PC-9 (cell line): ENCODE data around the gene FES. TPM values are rescaled to one million over a fixed set of nuclear protein-coding genes. Genes with fewer than 3 reads are reported as not detected.

ENCODE experiments used
- BruUV-seq: library from RNA; stranded (reverse); fragments of 400-500 nt; replicated peaks from 2 replicates; lab custom pipeline; 2021; lab: Mats Ljungman, UMichigan
- CTCF ChIA-PET: fragments of 300-600 bp; sonication (Branson Sonifier 250); formaldehyde crosslinking; loops from one replicate; lab custom pipeline; 2022; ENCODE audit warnings: antibody characterized with exemption; lab: Charles Lee
- POLR2A ChIA-PET: fragments of 300-600 bp; sonication (Branson Sonifier 250); formaldehyde crosslinking; loops from one replicate; lab custom pipeline; 2022; ENCODE audit warnings: antibody characterized with exemption; ENCODE audit not compliant: unreplicated experiment; lab: Charles Lee
- DNase-seq, 2 experiments: peaks; one replicate each; pipeline versions ENCODE4 v3.0.0 to v3.0.0-alpha.2; 2015 to 2022; ENCODE audit warnings: mixed read lengths in 1 of 2
- H2AFZ ChIP-seq: fragments of 200-600 bp; sonication (generic); 2 replicates; pipeline ENCODE4 v1.8.1; 2017; ENCODE audit warnings: antibody characterized with exemption
- H3F3A ChIP-seq: fragments of 200-600 bp; sonication (generic); 2 replicates; pipeline ENCODE4 v1.8.1; 2017; ENCODE audit warnings: antibody characterized with exemption, mild to moderate bottlenecking, low read depth; ENCODE audit not compliant: insufficient read depth
- H3K27ac ChIP-seq: fragments of 200-600 bp; sonication (generic); 2 replicates; pipeline ENCODE4 v1.6.1; 2016; ENCODE audit warnings: mixed run types
- H3K27me3 ChIP-seq: fragments of 200-600 bp; sonication (generic); 2 replicates; pipeline ENCODE4 v1.6.1; 2016; ENCODE audit warnings: low read depth, mixed run types; ENCODE audit not compliant: insufficient read depth
- H3K36me3 ChIP-seq: fragments of 200-600 bp; sonication (generic); 2 replicates; pipeline ENCODE4 v1.6.1; 2016; ENCODE audit warnings: low read depth, mixed run types
- H3K4me1 ChIP-seq: fragments of 200-600 bp; sonication (generic); replicated peaks from 2 replicates; pipeline ENCODE4 v1.6.1; 2016; ENCODE audit warnings: mixed run types; ENCODE audit not compliant: insufficient read depth
- H3K4me2 ChIP-seq: fragments of 200-600 bp; sonication (generic); 2 replicates; pipeline ENCODE4 v1.6.1; 2017; ENCODE audit warnings: mixed run types
- H3K4me3 ChIP-seq: fragments of 200-600 bp; sonication (generic); 2 replicates; pipeline ENCODE4 v1.6.1; 2016; ENCODE audit warnings: mixed run types
- H3K79me2 ChIP-seq: fragments of 200-600 bp; sonication (generic); 2 replicates; pipeline ENCODE4 v1.6.1; 2017; ENCODE audit warnings: low read depth, mixed run types
- H3K9me2 ChIP-seq: fragments of 200-600 bp; sonication (generic); 2 replicates; pipeline ENCODE4 v1.8.1; 2017; ENCODE audit warnings: mild to moderate bottlenecking; ENCODE audit not compliant: insufficient read depth
- H3K9me3 ChIP-seq: fragments of 200-600 bp; sonication (generic); 2 replicates; pipeline ENCODE4 v1.8.1; 2016; ENCODE audit warnings: low read depth; ENCODE audit not compliant: insufficient read depth
- H4K20me1 ChIP-seq: fragments of 200-600 bp; sonication (generic); 2 replicates; pipeline ENCODE4 v1.8.1; 2017; ENCODE audit not compliant: insufficient read depth
- CTCF ChIP-seq: fragments of 200-600 bp; sonication (generic); conservative IDR thresholded peaks from 2 replicates; pipeline ENCODE4 v1.6.1; 2017; ENCODE audit warnings: mixed run types, antibody characterized with exemption, mild to moderate bottlenecking, moderate library complexity
- EZH2 ChIP-seq: fragments of 200-600 bp; sonication (generic); IDR thresholded peaks from 2 replicates; pipeline ENCODE4 v1.8.0; 2017; ENCODE audit warnings: antibody characterized with exemption, low read depth
- intact Hi-C: fragments of 100-400 bp; cut with micrococcal nuclease; formaldehyde crosslinking; loops from one replicate; pipeline ENCODE4 v1.10.0; 2022; ENCODE audit not compliant: unreplicated experiment
- total RNA-seq: library from RNA; stranded (reverse); gene quantifications from 2 replicates; pipeline ENCODE4 v1.2.3, GENCODE V29; 2021

Gene FES
- total RNA-seq, 1 experiment from 2014 or later = 3.8 TPM

GRCh38 chr15:90941038-90941437 lies 56.7 kb downstream of the FES start:
- Histone ChIP-seq H2AFZ (no peak overlapping the region), H3K27me3 (no peaks in the 10 kb centered on the region), H3K27ac (no peak overlapping the region), H3F3A (peaks cover 2% of the 10 kb centered on the region; the same call in 1 of the 2 replicates), H4K20me1 (no peaks in the 10 kb centered on the region), H3K4me3 (no peak overlapping the region), H3K4me2 (no peak overlapping the region), H3K79me2 (peaks cover 4% of the 10 kb centered on the region; the same call in 1 of the 2 replicates), H3K4me1 (peaks cover 2% of the 10 kb centered on the region; the same call in 1 of the 2 replicates), H3K9me2 (no peaks in the 10 kb centered on the region), H3K9me3 (no peaks in the 10 kb centered on the region), H3K36me3 (peaks cover 9% of the 10 kb centered on the region; the same call in 1 of the 2 replicates)
- no TSS peak for BruUV-seq
- intact Hi-C loops = no loop called here
- DNase-seq = no peak
- no peak for TF ChIP-seq EZH2
- no peak for TF ChIP-seq CTCF
- POLR2A ChIA-PET = no interaction called here
- CTCF ChIA-PET = no interaction called here

GRCh38 chr15:90942354-90943120 lies 58.2 kb downstream of the FES start:
- H3K9me3 ChIP-seq = no peaks in the 10 kb centered on the region
- H3K36me3 ChIP-seq = peaks cover 9% of the 10 kb centered on the region; the same call in 1 of the 2 replicates
- ChIA-PET POLR2A (no interaction called here), CTCF (interaction anchor here (1.0 kb wide), 1 partner anchor 8 kb away, joined by 12 read pairs; the partner anchor contains the start of gene UNC45A)
- no peak for DNase-seq
- no peaks in the 10 kb centered on the region for H4K20me1 ChIP-seq
- no peaks in the 10 kb centered on the region for H3F3A ChIP-seq
- no peak overlapping the region for H3K4me2 ChIP-seq
- H3K4me1 ChIP-seq = no peaks in the 10 kb centered on the region
- no TSS peak for BruUV-seq
- TF ChIP-seq EZH2 (no peak), CTCF (no peak)
- no peaks in the 10 kb centered on the region for H3K27me3 ChIP-seq
- no peaks in the 10 kb centered on the region for H3K79me2 ChIP-seq
- no peak overlapping the region for H2AFZ ChIP-seq
- no peak overlapping the region for H3K4me3 ChIP-seq
- H3K9me2 ChIP-seq = no peaks in the 10 kb centered on the region
- H3K27ac ChIP-seq = no peak overlapping the region
- intact Hi-C loops = no loop called here

GRCh38 chr15:90945091-90945490 lies 60.8 kb downstream of the FES start:
- TF ChIP-seq CTCF = no peak
- TF ChIP-seq EZH2 = no peak
- no peak overlapping the region for H3K4me3 ChIP-seq
- H3K36me3 ChIP-seq = peaks cover 9% of the 10 kb centered on the region
- no peak overlapping the region for H2AFZ ChIP-seq
- intact Hi-C loops = no loop called here
- H4K20me1 ChIP-seq = no peaks in the 10 kb centered on the region
- no peak for DNase-seq
- no peaks in the 10 kb centered on the region for H3K9me2 ChIP-seq
- ChIA-PET POLR2A (no interaction called here), CTCF (no interaction called here)
- no TSS peak for BruUV-seq
- peaks cover 6% of the 10 kb centered on the region; the same call in 1 of the 2 replicates for H3K4me1 ChIP-seq
- H3F3A ChIP-seq = no peaks in the 10 kb centered on the region
- no peak overlapping the region for H3K4me2 ChIP-seq
- no peaks in the 10 kb centered on the region for H3K79me2 ChIP-seq
- no peak overlapping the region for H3K27ac ChIP-seq
- H3K9me3 ChIP-seq = no peaks in the 10 kb centered on the region
- H3K27me3 ChIP-seq = no peaks in the 10 kb centered on the region

Other genes starting within 250 kb of the FES start
- gene BLM, start 167.2 kb upstream of the FES start, total RNA-seq = 15.1 and 19.1 TPM in 2 replicates
- gene FURIN, start 15.9 kb upstream of the FES start, total RNA-seq = 48.7 and 50.4 TPM in 2 replicates
- 26.4 and 27.1 TPM in 2 replicates for gene MAN2A2, start 18.8 kb downstream of the FES start, total RNA-seq
- gene HDDC3, start 48.0 kb downstream of the FES start, total RNA-seq = 18.1 and 20.9 TPM in 2 replicates
- gene UNC45A, start 50.8 kb downstream of the FES start, total RNA-seq = 81.8 and 86.0 TPM in 2 replicates
- 51.4 and 51.5 TPM in 2 replicates for gene RCCD1, start 70.4 kb downstream of the FES start, total RNA-seq
- gene PRC1, start 110.0 kb downstream of the FES start, total RNA-seq = 145 and 180 TPM in 2 replicates
- 12.1 and 13.6 TPM in 2 replicates for gene VPS33B, start 138.1 kb downstream of the FES start, total RNA-seq
- gene SV2B, start 215.8 kb downstream of the FES start, total RNA-seq = not detected in 2 replicates